M059J (cell line): ENCODE results near the gene KRTCAP3. TPM values are rescaled to one million over a fixed set of nuclear protein-coding genes. Genes with fewer than 3 reads are reported as not detected.

Source experiments
- DNase-seq: peaks from one replicate; pipeline ENCODE4 v3.0.0-alpha.2; 2012; ENCODE audit warnings: low read depth
- total RNA-seq: library from RNA; depleted of rRNA; stranded (reverse); fragments of >200 nt; shearing (Covaris generic); gene quantifications from 2 replicates; pipeline ENCODE4 v1.2.3, GENCODE V29; 2014; rRNA removed

KRTCAP3 gene
- total RNA-seq, 1 experiment from 2014 or later, result not detected

GRCh38 chr2:27441226-27441926 lies 805 bp upstream of the KRTCAP3 start:
- no peak for DNase-seq

GRCh38 chr2:27442920-27443282 lies 720 bp downstream of the KRTCAP3 start:
- DNase-seq, result no peak

GRCh38 chr2:27445155-27445554 lies 3.0 kb downstream of the KRTCAP3 start:
- no peak for DNase-seq

- DNase-seq, result no peak
Observed at GRCh38 chr2:27445615-27446014, 3.4 kb downstream of the KRTCAP3 start.

- no peak for DNase-seq
Observed at GRCh38 chr2:27446057-27446456, 3.9 kb downstream of the KRTCAP3 start.

GRCh38 chr2:27448381-27448780 lies 6.2 kb downstream of the KRTCAP3 start:
- no peak for DNase-seq

- DNase-seq, result no peak
Observed at GRCh38 chr2:27451095-27451494, 8.9 kb downstream of the KRTCAP3 start.

- DNase-seq, result no peak
Observed at GRCh38 chr2:27453968-27454367, 11.8 kb downstream of the KRTCAP3 start.

GRCh38 chr2:27461118-27461517 lies 18.9 kb downstream of the KRTCAP3 start:
- DNase-seq, result no peak

- DNase-seq, result no peak
Observed at GRCh38 chr2:27464443-27464842, 22.3 kb downstream of the KRTCAP3 start.

GRCh38 chr2:27471961-27472360 lies 29.8 kb downstream of the KRTCAP3 start:
- DNase-seq, result no peak

GRCh38 chr2:27485496-27485895 lies 43.3 kb downstream of the KRTCAP3 start:
- DNase-seq, result no peak

- DNase-seq, result peak; percentile 6
Observed at GRCh38 chr2:27489118-27489497, 46.9 kb downstream of the KRTCAP3 start.

- peak; percentile 99 for DNase-seq
Observed at GRCh38 chr2:27489498-27490397, 47.6 kb downstream of the KRTCAP3 start, which contains the start of gene IFT172. TSS of gene IFT172 (minus strand) at chr2:27489743. CDS start at chr2:27489653, 90 bp downstream.

GRCh38 chr2:27492557-27492956 lies 50.4 kb downstream of the KRTCAP3 start:
- DNase-seq, result no peak

- no peak for DNase-seq
Observed at GRCh38 chr2:27493948-27494283, 51.7 kb downstream of the KRTCAP3 start.

Other genes with a start within 250 kb of the KRTCAP3 start
- 334 and 404 TPM in 2 replicates for gene ATRAID, start 230.3 kb upstream of the KRTCAP3 start, total RNA-seq
- 16.3 and 23.3 TPM in 2 replicates for gene SLC5A6, start 230.1 kb upstream of the KRTCAP3 start, total RNA-seq
- 12.6 and 17.1 TPM in 2 replicates for gene CAD, start 225.0 kb upstream of the KRTCAP3 start, total RNA-seq
- not detected in 2 replicates for gene SLC30A3, start 179.3 kb upstream of the KRTCAP3 start, total RNA-seq
- gene DNAJC5G, start 166.9 kb upstream of the KRTCAP3 start, total RNA-seq, result not detected in 2 replicates
- gene TRIM54, start 160.0 kb upstream of the KRTCAP3 start, total RNA-seq, result 0.05 TPM in 1 of 2 replicates, not detected in the other
- 1.6 and 3.0 TPM in 2 replicates for gene UCN, start 133.9 kb upstream of the KRTCAP3 start, total RNA-seq
- 92.5 and 95.2 TPM in 2 replicates for gene MPV17, start 119.3 kb upstream of the KRTCAP3 start, total RNA-seq
- 32.3 and 34.0 TPM in 2 replicates for gene GTF3C2, start 85.6 kb upstream of the KRTCAP3 start, total RNA-seq
- 24.3 and 31.1 TPM in 2 replicates for gene EIF2B4, start 72.0 kb upstream of the KRTCAP3 start, total RNA-seq
- gene SNX17, start 71.8 kb upstream of the KRTCAP3 start, total RNA-seq, result 70.4 and 88.3 TPM in 2 replicates
- 3.6 and 7.6 TPM in 2 replicates for gene ZNF513, start 61.6 kb upstream of the KRTCAP3 start, total RNA-seq
- gene PPM1G, start 32.8 kb upstream of the KRTCAP3 start, total RNA-seq, result 105 and 134 TPM in 2 replicates
- gene NRBP1, start 13.8 kb upstream of the KRTCAP3 start, total RNA-seq, result 96.9 and 124 TPM in 2 replicates
- gene IFT172, start 47.4 kb downstream of the KRTCAP3 start, total RNA-seq, result 2.8 and 5.7 TPM in 2 replicates
- gene FNDC4, start 52.8 kb downstream of the KRTCAP3 start, total RNA-seq, result 2.6 and 3.1 TPM in 2 replicates
- gene GCKR, start 54.5 kb downstream of the KRTCAP3 start, total RNA-seq, result not detected in 2 replicates
- 22.7 and 23.3 TPM in 2 replicates for gene ZNF512, start 140.7 kb downstream of the KRTCAP3 start, total RNA-seq
- gene CCDC121, start 186.6 kb downstream of the KRTCAP3 start, total RNA-seq, result 0.42 and 1.4 TPM in 2 replicates
- gene GPN1, start 186.7 kb downstream of the KRTCAP3 start, total RNA-seq, result 39.3 and 44.7 TPM in 2 replicates
- 22.0 and 27.8 TPM in 2 replicates for gene SUPT7L, start 221.2 kb downstream of the KRTCAP3 start, total RNA-seq
- 19.8 and 35.1 TPM in 2 replicates for gene SLC4A1AP, start 221.5 kb downstream of the KRTCAP3 start, total RNA-seq